ENCODE data around the gene CMTM1.
"Not testable (repeated sequence)": the region's sequence is repeated elsewhere in the genome, so short reads cannot be mapped to it uniquely, and the experiment has no call there.

The CMTM1 gene

GRCh38 chr16:66610111-66610820, 44.0 kb downstream of the CMTM1 start:
- no peak overlapping the region for H3K4me3 ChIP-seq (ENCODE audit: low read length)
- no peaks in the 10 kb centered on the region for H3K9me3 ChIP-seq (ENCODE audit: control insufficient read depth, low read length)
- peaks cover 56% of the 10 kb centered on the region for H3K36me3 ChIP-seq (ENCODE audit: control insufficient read depth, insufficient read depth, low read length, severe bottlenecking)
- H3K9ac ChIP-seq (ENCODE audit: low read length): no peak overlapping the region
- DNase-seq (ENCODE audit: low read depth): no peak
- no peaks in the 10 kb centered on the region for H3K27me3 ChIP-seq (replicated peaks; ENCODE audit: control insufficient read depth, insufficient read depth, low read length)
- peaks cover 21% of the 10 kb centered on the region for H3K4me1 ChIP-seq (ENCODE audit: control insufficient read depth, insufficient read depth, low read length)

GRCh38 chr16:66611911-66612310, 45.7 kb downstream of the CMTM1 start:
- not testable (repeated sequence) for H3K27me3 ChIP-seq (replicated peaks; ENCODE audit: control insufficient read depth, insufficient read depth, low read length); H3K4me3 ChIP-seq (ENCODE audit: low read length); H3K9ac ChIP-seq (ENCODE audit: low read length); DNase-seq (ENCODE audit: low read depth); H3K9me3 ChIP-seq (ENCODE audit: control insufficient read depth, low read length)
- H3K4me1 ChIP-seq (ENCODE audit: control insufficient read depth, insufficient read depth, low read length): peaks cover 28% of the 10 kb centered on the region
- peaks cover 56% of the 10 kb centered on the region for H3K36me3 ChIP-seq (ENCODE audit: control insufficient read depth, insufficient read depth, low read length, severe bottlenecking)

GRCh38 chr16:66612422-66612821, 46.2 kb downstream of the CMTM1 start:
- Histone ChIP-seq H3K36me3 (ENCODE audit: control insufficient read depth, insufficient read depth, low read length, severe bottlenecking) (peaks cover 56% of the 10 kb centered on the region), H3K4me1 (ENCODE audit: control insufficient read depth, insufficient read depth, low read length) (peaks cover 33% of the 10 kb centered on the region), H3K9me3 (ENCODE audit: control insufficient read depth, low read length) (no peaks in the 10 kb centered on the region), H3K4me3 (ENCODE audit: low read length) (no peak overlapping the region), H3K9ac (ENCODE audit: low read length) (no peak overlapping the region), H3K27me3 (replicated peaks; ENCODE audit: control insufficient read depth, insufficient read depth, low read length) (no peaks in the 10 kb centered on the region)
- no peak for DNase-seq (ENCODE audit: low read depth)

- Histone ChIP-seq H3K9me3 (ENCODE audit: control insufficient read depth, low read length) (no peaks in the 10 kb centered on the region), H3K4me3 (ENCODE audit: low read length) (no peak overlapping the region), H3K27me3 (replicated peaks; ENCODE audit: control insufficient read depth, insufficient read depth, low read length) (no peaks in the 10 kb centered on the region), H3K36me3 (ENCODE audit: control insufficient read depth, insufficient read depth, low read length, severe bottlenecking) (peaks cover 55% of the 10 kb centered on the region), H3K4me1 (ENCODE audit: control insufficient read depth, insufficient read depth, low read length) (peaks cover 40% of the 10 kb centered on the region), H3K9ac (ENCODE audit: low read length) (no peak overlapping the region)
- DNase-seq (ENCODE audit: low read depth): no peak
These were observed 48.0 kb downstream of the CMTM1 start for GRCh38 chr16:66614161-66614802.

GRCh38 chr16:66616169-66616568, 49.9 kb downstream of the CMTM1 start:
- Histone ChIP-seq H3K9me3 (ENCODE audit: control insufficient read depth, low read length) (no peaks in the 10 kb centered on the region), H3K4me1 (ENCODE audit: control insufficient read depth, insufficient read depth, low read length) (peaks cover 57% of the 10 kb centered on the region), H3K9ac (ENCODE audit: low read length) (no peak overlapping the region), H3K4me3 (ENCODE audit: low read length) (no peak overlapping the region), H3K27me3 (replicated peaks; ENCODE audit: control insufficient read depth, insufficient read depth, low read length) (no peaks in the 10 kb centered on the region), H3K36me3 (ENCODE audit: control insufficient read depth, insufficient read depth, low read length, severe bottlenecking) (peaks cover 37% of the 10 kb centered on the region)
- peak; percentile 64 for DNase-seq (ENCODE audit: low read depth)

- Histone ChIP-seq H3K4me3 (ENCODE audit: low read length) (no peak overlapping the region), H3K9ac (ENCODE audit: low read length) (no peak overlapping the region), H3K9me3 (ENCODE audit: control insufficient read depth, low read length) (no peaks in the 10 kb centered on the region), H3K27me3 (replicated peaks; ENCODE audit: control insufficient read depth, insufficient read depth, low read length) (no peaks in the 10 kb centered on the region), H3K4me1 (ENCODE audit: control insufficient read depth, insufficient read depth, low read length) (peaks cover 61% of the 10 kb centered on the region), H3K36me3 (ENCODE audit: control insufficient read depth, insufficient read depth, low read length, severe bottlenecking) (peaks cover 32% of the 10 kb centered on the region)
- peak; percentile 30 for DNase-seq (ENCODE audit: low read depth)
These were observed 50.4 kb downstream of the CMTM1 start for GRCh38 chr16:66616592-66616991.

- no peak overlapping the region for H3K9ac ChIP-seq (ENCODE audit: low read length)
- DNase-seq (ENCODE audit: low read depth): no peak
- peaks cover 29% of the 10 kb centered on the region for H3K36me3 ChIP-seq (ENCODE audit: control insufficient read depth, insufficient read depth, low read length, severe bottlenecking)
- no peaks in the 10 kb centered on the region for H3K27me3 ChIP-seq (replicated peaks; ENCODE audit: control insufficient read depth, insufficient read depth, low read length)
- no peaks in the 10 kb centered on the region for H3K9me3 ChIP-seq (ENCODE audit: control insufficient read depth, low read length)
- no peak overlapping the region for H3K4me3 ChIP-seq (ENCODE audit: low read length)
- H3K4me1 ChIP-seq (ENCODE audit: control insufficient read depth, insufficient read depth, low read length): peaks cover 65% of the 10 kb centered on the region
These were observed 50.8 kb downstream of the CMTM1 start for GRCh38 chr16:66617010-66617434.

GRCh38 chr16:66617728-66618127, 51.5 kb downstream of the CMTM1 start:
- Histone ChIP-seq H3K9ac (ENCODE audit: low read length) (no peak overlapping the region), H3K36me3 (ENCODE audit: control insufficient read depth, insufficient read depth, low read length, severe bottlenecking) (peaks cover 22% of the 10 kb centered on the region), H3K4me1 (ENCODE audit: control insufficient read depth, insufficient read depth, low read length) (peaks cover 72% of the 10 kb centered on the region), H3K4me3 (ENCODE audit: low read length) (no peak overlapping the region), H3K9me3 (ENCODE audit: control insufficient read depth, low read length) (no peaks in the 10 kb centered on the region), H3K27me3 (replicated peaks; ENCODE audit: control insufficient read depth, insufficient read depth, low read length) (no peaks in the 10 kb centered on the region)
- no peak for DNase-seq (ENCODE audit: low read depth)

- H3K9me3 ChIP-seq (ENCODE audit: control insufficient read depth, low read length): no peaks in the 10 kb centered on the region
- H3K4me1 ChIP-seq (ENCODE audit: control insufficient read depth, insufficient read depth, low read length): peaks cover 83% of the 10 kb centered on the region
- no peaks in the 10 kb centered on the region for H3K27me3 ChIP-seq (replicated peaks; ENCODE audit: control insufficient read depth, insufficient read depth, low read length)
- peaks cover 12% of the 10 kb centered on the region for H3K36me3 ChIP-seq (ENCODE audit: control insufficient read depth, insufficient read depth, low read length, severe bottlenecking)
- DNase-seq (ENCODE audit: low read depth): peak; percentile 93
- peak overlapping the region; percentile 76 for H3K9ac ChIP-seq (ENCODE audit: low read length)
- peak overlapping the region; percentile 43 for H3K4me3 ChIP-seq (ENCODE audit: low read length)
These were observed 52.5 kb downstream of the CMTM1 start for GRCh38 chr16:66618588-66619375.

GRCh38 chr16:66619534-66620428, 53.5 kb downstream of the CMTM1 start:
- H3K27me3 ChIP-seq (replicated peaks; ENCODE audit: control insufficient read depth, insufficient read depth, low read length): no peaks in the 10 kb centered on the region
- H3K4me3 ChIP-seq (ENCODE audit: low read length): peak overlapping the region; percentile 43
- peak overlapping the region; percentile 76 for H3K9ac ChIP-seq (ENCODE audit: low read length)
- H3K9me3 ChIP-seq (ENCODE audit: control insufficient read depth, low read length): no peaks in the 10 kb centered on the region
- peaks cover 89% of the 10 kb centered on the region for H3K4me1 ChIP-seq (ENCODE audit: control insufficient read depth, insufficient read depth, low read length)
- DNase-seq (ENCODE audit: low read depth): peak; percentile 48
- peaks cover 3% of the 10 kb centered on the region for H3K36me3 ChIP-seq (ENCODE audit: control insufficient read depth, insufficient read depth, low read length, severe bottlenecking)

All from adipocyte (in vitro differentiated cells).